ENCODE results near the gene MAP3K13.

DNA sequence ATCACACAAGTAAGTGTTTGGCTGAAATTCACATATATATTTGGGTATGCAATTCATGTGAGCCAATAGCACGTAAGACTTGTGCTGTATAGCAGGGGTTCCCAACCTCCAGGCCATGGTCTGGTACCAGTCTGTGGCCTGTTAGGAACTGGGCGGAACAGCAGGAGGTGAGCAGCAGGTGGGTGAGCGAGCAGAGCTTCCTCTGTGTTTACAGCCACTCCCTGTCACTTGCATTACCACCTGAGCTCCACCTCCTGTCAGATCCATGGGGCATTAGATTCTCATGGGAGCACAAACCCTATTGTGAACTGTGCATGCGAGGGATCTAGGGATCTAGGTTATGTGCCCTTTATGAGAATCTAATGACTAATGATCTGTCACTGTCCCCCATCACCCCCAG is 59.7 kb downstream of the MAP3K13 start:
- TF ChIP-seq, protein P1, sequence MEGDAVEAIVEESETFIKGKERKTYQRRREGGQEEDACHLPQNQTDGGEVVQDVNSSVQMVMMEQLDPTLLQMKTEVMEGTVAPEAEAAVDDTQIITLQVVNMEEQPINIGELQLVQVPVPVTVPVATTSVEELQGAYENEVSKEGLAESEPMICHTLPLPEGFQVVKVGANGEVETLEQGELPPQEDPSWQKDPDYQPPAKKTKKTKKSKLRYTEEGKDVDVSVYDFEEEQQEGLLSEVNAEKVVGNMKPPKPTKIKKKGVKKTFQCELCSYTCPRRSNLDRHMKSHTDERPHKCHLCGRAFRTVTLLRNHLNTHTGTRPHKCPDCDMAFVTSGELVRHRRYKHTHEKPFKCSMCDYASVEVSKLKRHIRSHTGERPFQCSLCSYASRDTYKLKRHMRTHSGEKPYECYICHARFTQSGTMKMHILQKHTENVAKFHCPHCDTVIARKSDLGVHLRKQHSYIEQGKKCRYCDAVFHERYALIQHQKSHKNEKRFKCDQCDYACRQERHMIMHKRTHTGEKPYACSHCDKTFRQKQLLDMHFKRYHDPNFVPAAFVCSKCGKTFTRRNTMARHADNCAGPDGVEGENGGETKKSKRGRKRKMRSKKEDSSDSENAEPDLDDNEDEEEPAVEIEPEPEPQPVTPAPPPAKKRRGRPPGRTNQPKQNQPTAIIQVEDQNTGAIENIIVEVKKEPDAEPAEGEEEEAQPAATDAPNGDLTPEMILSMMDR (IDR thresholded peaks at IDR 0.05; ENCODE audit: low read length), result no peak
- no peak for TF ChIP-seq EZH2 (IDR thresholded peaks at IDR 0.05; ENCODE audit: borderline replicate concordance, low read length)
